ENCODE results near the gene DUSP19. TPM values are rescaled to one million over a fixed set of nuclear protein-coding genes. Genes with fewer than 3 reads are reported as not detected.
A peak's percentile ranks its signal among the peaks of the same experiment; 100 is the strongest.

The DUSP19 gene
- total and polyA plus RNA-seq, 2 of the 13 experiments (the other 11 are each of a cell fraction or from before 2014, with no cell fraction given): 1.3 to 1.9 TPM

- TF ChIP-seq ZNF512B (CRISPR knock-in tag; IDR thresholded peaks at IDR 0.05; ENCODE audit: borderline replicate concordance) (peak; percentile 50; the same call in 1 of the 2 replicates), ZNF264 (CRISPR knock-in tag; IDR thresholded peaks at IDR 0.05) (0 out of 2 replicates have a peak, but pooled peaks have one; percentile 35), HNF4G (IDR thresholded peaks at IDR 0.05; ENCODE audit: borderline replicate concordance, low read depth, low read length) (no peak), HNF4G (CRISPR knock-in tag; IDR thresholded peaks at IDR 0.05; ENCODE audit: borderline replicate concordance, low read depth) (peak; percentile 67; the same call in 1 of the 2 replicates), NCOA1 (CRISPR knock-in tag; IDR thresholded peaks at IDR 0.05) (peak; percentile 20; the same call in 1 of the 2 replicates), ZNF317 (CRISPR knock-in tag; IDR thresholded peaks at IDR 0.05) (no peak), ZFP82 (CRISPR knock-in tag; IDR thresholded peaks at IDR 0.05; ENCODE audit: borderline replicate concordance) (peak; percentile 90; the same call in 1 of the 2 replicates), ZNF18 (CRISPR knock-in tag; IDR thresholded peaks at IDR 0.05; ENCODE audit: insufficient replicate concordance) (peak; percentile 83), NPAS2 (CRISPR knock-in tag; IDR thresholded peaks at IDR 0.05; ENCODE audit: borderline replicate concordance) (0 out of 2 replicates have a peak, but pooled peaks have one; percentile 54), ZNF468 (CRISPR knock-in tag; IDR thresholded peaks at IDR 0.05) (peak; percentile 51; the same call in 1 of the 2 replicates), ZNF772 (CRISPR knock-in tag; IDR thresholded peaks at IDR 0.05) (no peak), NBN (conservative IDR thresholded peaks at IDR 0.05) (no peak)
- TF ChIP-seq, protein P1, sequence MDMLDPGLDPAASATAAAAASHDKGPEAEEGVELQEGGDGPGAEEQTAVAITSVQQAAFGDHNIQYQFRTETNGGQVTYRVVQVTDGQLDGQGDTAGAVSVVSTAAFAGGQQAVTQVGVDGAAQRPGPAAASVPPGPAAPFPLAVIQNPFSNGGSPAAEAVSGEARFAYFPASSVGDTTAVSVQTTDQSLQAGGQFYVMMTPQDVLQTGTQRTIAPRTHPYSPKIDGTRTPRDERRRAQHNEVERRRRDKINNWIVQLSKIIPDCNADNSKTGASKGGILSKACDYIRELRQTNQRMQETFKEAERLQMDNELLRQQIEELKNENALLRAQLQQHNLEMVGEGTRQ (IDR thresholded peaks at IDR 0.05; ENCODE audit: low read depth, low read length): no peak
- TF ChIP-seq, protein P1 (CRISPR knock-in tag; IDR thresholded peaks at IDR 0.05; ENCODE audit: borderline replicate concordance): 0 out of 2 replicates have a peak, but pooled peaks have one; percentile 8
- TF ChIP-seq, protein P2, sequence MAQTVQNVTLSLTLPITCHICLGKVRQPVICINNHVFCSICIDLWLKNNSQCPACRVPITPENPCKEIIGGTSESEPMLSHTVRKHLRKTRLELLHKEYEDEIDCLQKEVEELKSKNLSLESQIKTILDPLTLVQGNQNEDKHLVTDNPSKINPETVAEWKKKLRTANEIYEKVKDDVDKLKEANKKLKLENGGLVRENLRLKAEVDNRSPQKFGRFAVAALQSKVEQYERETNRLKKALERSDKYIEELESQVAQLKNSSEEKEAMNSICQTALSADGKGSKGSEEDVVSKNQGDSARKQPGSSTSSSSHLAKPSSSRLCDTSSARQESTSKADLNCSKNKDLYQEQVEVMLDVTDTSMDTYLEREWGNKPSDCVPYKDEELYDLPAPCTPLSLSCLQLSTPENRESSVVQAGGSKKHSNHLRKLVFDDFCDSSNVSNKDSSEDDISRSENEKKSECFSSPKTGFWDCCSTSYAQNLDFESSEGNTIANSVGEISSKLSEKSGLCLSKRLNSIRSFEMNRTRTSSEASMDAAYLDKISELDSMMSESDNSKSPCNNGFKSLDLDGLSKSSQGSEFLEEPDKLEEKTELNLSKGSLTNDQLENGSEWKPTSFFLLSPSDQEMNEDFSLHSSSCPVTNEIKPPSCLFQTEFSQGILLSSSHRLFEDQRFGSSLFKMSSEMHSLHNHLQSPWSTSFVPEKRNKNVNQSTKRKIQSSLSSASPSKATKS (CRISPR knock-in tag; IDR thresholded peaks at IDR 0.05): peak; percentile 77; the same call in 1 of the 2 replicates
- TF ChIP-seq, protein P3, sequence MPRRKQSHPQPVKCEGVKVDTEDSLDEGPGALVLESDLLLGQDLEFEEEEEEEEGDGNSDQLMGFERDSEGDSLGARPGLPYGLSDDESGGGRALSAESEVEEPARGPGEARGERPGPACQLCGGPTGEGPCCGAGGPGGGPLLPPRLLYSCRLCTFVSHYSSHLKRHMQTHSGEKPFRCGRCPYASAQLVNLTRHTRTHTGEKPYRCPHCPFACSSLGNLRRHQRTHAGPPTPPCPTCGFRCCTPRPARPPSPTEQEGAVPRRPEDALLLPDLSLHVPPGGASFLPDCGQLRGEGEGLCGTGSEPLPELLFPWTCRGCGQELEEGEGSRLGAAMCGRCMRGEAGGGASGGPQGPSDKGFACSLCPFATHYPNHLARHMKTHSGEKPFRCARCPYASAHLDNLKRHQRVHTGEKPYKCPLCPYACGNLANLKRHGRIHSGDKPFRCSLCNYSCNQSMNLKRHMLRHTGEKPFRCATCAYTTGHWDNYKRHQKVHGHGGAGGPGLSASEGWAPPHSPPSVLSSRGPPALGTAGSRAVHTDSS (CRISPR knock-in tag; conservative IDR thresholded peaks at IDR 0.05): no peak
Observed at GRCh38 chr2:183123959-183124221, 45.3 kb downstream of the DUSP19 start (continued).
